AG04449 (cell line): ENCODE measurements around the gene FANK1.

Source experiments
- CTCF ChIA-PET: fragments of 350-600 bp; formaldehyde crosslinking; extraction: SDS; loops from one replicate; lab custom pipeline; 2021; ENCODE audit warnings: antibody characterized with exemption; lab: Yijun Ruan, JAX
- POLR2A ChIA-PET: fragments of 400-600, 350-600 bp; formaldehyde crosslinking; extraction: SDS; loops from one replicate; lab custom pipeline; 2020; ENCODE audit warnings: antibody characterized with exemption, inconsistent platforms; lab: Yijun Ruan, JAX
- DNase-seq: peaks from one replicate; pipeline ENCODE4 v3.0.0-alpha.2; 2010; ENCODE audit warnings: low read depth, low spot score
- H3K4me3 ChIP-seq: 2 replicates; pipeline ENCODE4 v1.5.1; 2011; ENCODE audit warnings: low read depth, mild to moderate bottlenecking, control low read depth, low read length
- TF ChIP-seq, protein P1 (sequence below): IDR thresholded peaks from one replicate; pipeline ENCODE4 v1.5.1; 2011; ENCODE audit warnings: mild to moderate bottlenecking, moderate library complexity, low read length, control low read depth, inconsistent platforms; ENCODE audit not compliant: insufficient read depth; ENCODE audit errors: missing control alignments

Gene FANK1

DNA sequence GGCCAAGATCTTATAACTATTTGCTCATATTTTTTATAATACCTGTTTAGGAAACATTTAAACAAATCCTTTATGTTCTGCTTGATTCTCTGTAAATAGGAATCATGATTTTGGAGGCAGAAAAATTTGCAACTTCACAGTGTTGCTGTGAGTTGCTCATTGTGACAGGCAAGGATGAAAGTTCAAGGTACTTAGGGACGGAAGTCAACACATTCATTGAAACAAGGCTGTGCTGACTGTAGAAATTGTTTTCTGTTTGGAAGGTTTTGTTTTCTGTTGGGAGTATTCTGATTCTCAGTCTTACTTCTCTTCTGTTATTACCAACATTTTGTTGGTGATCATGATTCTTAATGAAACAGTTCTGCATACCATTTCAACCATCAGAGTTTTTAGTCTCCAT is 54.9 kb downstream of the FANK1 start:
- no peak for DNase-seq
- ChIA-PET CTCF (no interaction called here), POLR2A (no interaction called here)
- no peak overlapping the region for H3K4me3 ChIP-seq
- TF ChIP-seq, protein P1, sequence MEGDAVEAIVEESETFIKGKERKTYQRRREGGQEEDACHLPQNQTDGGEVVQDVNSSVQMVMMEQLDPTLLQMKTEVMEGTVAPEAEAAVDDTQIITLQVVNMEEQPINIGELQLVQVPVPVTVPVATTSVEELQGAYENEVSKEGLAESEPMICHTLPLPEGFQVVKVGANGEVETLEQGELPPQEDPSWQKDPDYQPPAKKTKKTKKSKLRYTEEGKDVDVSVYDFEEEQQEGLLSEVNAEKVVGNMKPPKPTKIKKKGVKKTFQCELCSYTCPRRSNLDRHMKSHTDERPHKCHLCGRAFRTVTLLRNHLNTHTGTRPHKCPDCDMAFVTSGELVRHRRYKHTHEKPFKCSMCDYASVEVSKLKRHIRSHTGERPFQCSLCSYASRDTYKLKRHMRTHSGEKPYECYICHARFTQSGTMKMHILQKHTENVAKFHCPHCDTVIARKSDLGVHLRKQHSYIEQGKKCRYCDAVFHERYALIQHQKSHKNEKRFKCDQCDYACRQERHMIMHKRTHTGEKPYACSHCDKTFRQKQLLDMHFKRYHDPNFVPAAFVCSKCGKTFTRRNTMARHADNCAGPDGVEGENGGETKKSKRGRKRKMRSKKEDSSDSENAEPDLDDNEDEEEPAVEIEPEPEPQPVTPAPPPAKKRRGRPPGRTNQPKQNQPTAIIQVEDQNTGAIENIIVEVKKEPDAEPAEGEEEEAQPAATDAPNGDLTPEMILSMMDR, result no peak

DNA sequence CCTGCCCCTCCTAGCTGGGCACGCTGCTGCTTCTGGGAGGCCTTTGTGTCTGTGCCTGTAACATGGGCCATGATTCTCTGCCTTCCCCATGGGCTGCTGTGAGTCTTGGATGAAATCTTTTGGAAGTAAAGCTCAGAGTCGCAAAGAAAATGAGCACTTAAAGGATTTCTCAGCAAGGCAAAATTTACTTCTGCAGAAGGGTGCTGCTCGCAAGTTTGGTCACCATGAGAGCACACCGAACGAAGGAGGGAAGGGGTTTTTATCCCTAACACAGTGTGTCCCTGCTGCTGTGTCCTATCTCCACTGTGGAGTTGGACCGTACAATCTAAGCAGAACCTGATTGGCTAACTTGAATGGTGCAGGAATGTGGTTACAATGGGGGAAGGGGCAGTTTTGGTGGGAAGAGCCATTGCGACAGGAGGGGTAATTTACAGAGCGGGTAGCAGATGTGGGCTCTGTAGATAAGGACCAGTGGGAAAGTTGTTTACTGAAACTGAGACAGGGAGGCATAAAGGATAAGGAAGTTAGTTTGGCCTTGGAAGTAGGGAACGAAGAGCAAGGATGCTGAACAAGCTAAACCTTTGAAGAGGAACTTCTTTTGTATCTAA is 57.5 kb downstream of the FANK1 start:
- POLR2A ChIA-PET, result no interaction called here
- no peak overlapping the region for H3K4me3 ChIP-seq
- CTCF ChIA-PET, result no interaction called here
- TF ChIP-seq, protein P1, result no peak
- DNase-seq, result no peak

DNA sequence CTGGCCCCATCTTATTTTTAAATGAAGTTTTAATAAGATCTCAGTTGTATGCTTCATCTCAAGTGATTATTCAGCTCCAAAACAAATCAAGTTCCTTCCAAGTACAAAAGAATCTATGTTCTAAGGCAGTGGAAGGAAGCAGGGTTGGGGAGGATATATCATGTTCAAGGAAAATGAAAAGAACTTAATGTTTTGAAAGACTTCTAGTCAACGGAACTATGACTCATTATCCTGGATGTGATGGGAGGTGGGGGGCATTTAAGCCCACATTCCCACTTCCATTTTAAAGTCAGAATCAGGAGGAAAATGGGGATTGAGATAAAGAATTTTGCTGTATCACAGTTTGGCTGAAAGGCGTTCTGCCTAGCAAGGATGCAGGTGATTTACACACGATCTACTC is 59.4 kb downstream of the FANK1 start:
- H3K4me3 ChIP-seq, result no peak overlapping the region
- TF ChIP-seq, protein P1, result no peak
- ChIA-PET CTCF (interaction anchor here (0.7 to 2.7 kb wide), 2 partner anchors 9 to 21 kb away, joined by 4 to 7 read pairs; no protein-coding TSS in a partner anchor), POLR2A (no interaction called here)
- DNase-seq, result no peak

DNA sequence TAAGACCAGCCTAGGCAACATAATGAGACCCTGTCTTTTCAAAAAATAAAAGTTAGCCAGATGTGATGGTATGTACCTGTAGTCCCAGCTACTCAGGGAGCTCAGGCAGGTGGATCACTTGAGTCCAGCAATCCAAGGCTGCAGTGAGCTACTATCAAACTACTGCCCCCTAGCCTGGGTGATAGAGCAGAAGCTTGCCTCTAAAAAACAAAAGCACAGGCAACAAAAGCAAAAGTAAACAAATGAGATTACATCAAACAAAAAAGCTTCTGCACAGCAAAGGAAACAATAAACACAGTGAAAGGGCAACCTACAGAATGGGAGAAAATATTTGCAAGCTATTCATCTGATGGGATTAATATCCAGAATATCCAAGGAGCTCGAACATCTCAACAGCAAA is 65.4 kb downstream of the FANK1 start:
- ChIA-PET CTCF (interaction anchor here (1.1 kb wide), 1 partner anchor 27 kb away, joined by 3 read pairs; no protein-coding TSS in a partner anchor), POLR2A (no interaction called here)

DNA sequence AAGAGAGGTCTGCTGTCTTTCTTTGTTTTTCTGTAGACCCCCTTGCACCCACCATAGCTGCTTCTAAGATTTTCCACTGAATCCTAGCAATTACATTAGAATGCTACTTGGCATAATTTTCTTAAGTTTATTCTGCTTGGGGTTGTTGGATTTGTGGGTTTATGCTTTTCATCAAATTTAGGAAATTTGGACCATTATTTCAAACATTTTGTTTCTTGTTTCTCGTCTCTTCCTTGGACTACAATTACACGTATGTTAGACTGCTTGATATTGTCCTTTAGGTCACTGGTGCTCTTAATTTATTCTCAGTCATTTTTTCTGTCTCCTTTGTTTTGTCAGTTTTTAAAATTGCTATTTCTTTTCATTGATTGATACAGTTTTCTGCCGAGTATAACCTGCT is 65.8 kb downstream of the FANK1 start:
- H3K4me3 ChIP-seq, result no peak overlapping the region
- DNase-seq, result no peak
- TF ChIP-seq, protein P1, result no peak
- CTCF ChIA-PET, result interaction anchor here (1.1 kb wide), 1 partner anchor 27 kb away, joined by 3 read pairs; no protein-coding TSS in a partner anchor
- POLR2A ChIA-PET, result no interaction called here

More for the DNA sequence above, 65.4 kb downstream of the FANK1 start:
- H3K4me3 ChIP-seq, result no peak overlapping the region
- DNase-seq, result no peak
- TF ChIP-seq, protein P1, result no peak

DNA sequence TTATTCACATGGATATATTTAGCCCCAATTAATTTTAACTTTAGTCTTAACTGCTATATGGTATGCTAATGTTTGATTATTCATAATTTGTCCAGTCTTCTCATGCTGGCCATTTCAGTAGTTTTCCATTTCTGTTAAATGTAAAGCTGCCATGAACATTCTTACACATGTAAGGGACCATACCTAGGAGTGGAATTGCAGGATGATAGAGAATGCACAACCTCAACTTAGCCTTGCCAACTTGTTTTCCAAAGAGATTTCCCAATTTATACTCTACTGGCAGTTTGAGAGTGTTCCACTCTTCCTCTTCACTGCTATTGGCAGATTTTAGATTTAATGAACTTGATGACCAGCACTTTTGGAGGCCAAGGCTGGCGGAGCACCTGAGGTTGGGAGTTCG is 68.2 kb downstream of the FANK1 start:
- CTCF ChIA-PET, result interaction anchor here (0.9 to 1.1 kb wide), 2 partner anchors 8 to 16 kb away, joined by 3 to 4 read pairs; no protein-coding TSS in a partner anchor
- H3K4me3 ChIP-seq, result no peak overlapping the region
- POLR2A ChIA-PET, result no interaction called here
- TF ChIP-seq, protein P1, result no peak
- no peak for DNase-seq
